ENCODE data around the gene TXNL4B.

GRCh38 chr16:72109300-72109699, 15.9 kb upstream of the TXNL4B start:
- TF ChIP-seq EZH2 (IDR thresholded peaks at IDR 0.05; ENCODE audit: borderline replicate concordance, insufficient read depth, low read depth, low read length, poor library complexity, severe bottlenecking) (no peak), CTCF (IDR thresholded peaks at IDR 0.05) (no peak)
